Embryonic facial prominence (tissue), 1 donor: ENCODE results near the gene USP40.

Experiments used
- DNase-seq: peaks from one replicate; pipeline ENCODE4 v3.0.0-alpha.2; 2016; ENCODE audit errors: extremely low spot score

Gene USP40

DNA sequence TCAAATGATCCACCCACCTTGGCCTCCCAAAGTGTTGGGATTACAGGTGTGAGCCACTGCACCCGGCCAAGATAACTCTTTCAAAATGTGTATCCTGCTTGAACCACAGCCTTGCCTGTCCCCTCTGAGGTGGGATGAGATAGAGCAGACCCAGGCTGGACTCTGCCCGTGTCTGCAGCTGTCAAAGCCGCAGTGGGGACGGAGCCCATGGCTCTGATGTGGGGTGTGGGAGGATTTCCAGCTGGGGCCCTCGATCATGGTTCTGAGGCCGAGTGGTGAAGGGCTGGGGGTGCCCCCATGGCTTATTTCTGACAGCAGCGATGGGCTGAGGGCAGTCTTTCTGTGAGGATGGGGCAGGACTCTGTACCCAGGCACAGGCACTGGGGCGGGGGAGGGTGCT, 107.8 kb downstream of the USP40 start:
- no peak for DNase-seq

DNA sequence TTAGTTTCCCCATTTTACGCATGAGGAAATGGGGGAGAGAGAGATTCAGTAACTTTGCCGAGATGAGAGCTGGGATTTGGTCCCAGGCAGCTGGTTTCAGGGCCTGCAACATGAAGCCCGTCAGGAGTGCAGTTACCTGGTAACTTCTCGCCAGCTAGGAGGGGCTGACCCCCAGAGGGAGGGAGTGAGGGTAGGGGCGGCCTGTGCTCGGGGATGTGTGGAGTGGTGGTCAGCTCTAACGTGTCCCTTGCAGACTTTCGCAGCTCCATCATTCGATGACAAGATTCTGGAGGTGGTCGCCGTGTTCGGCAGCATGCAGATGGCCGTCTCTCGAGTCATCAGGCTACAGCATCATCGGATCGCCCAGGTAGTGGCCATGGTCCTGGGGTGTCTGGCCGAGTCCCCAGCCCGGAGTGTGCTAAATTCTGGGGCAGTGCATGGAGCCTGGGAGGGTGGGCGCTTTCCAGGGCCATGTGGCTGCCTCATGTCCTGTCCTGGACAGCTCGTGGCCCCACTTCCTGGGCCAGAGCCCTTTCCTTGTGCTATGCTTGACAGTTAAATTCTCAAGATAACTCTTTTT, 108.5 kb downstream of the USP40 start:
- DNase-seq, result no peak

DNA sequence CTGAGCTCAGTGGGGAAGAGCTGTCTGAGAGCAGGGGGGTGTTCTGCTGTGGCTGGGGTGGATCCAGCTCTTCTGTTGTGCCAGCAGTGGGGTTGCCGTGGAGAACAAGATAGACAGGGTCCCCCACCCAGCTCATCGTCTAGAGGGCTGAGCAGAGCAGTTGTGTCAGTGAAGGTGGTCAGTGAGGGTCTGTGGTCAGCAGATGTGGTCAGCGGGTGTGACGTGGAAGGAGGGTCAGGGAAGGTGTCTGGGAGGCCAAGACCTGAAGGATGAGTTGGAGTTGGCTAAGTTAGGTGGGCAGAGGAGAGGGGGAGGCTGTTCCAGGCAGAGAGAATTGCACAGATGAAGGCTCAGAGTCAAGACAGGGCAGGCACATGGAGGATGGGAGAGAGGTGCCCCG, 109.2 kb downstream of the USP40 start:
- DNase-seq, result no peak

DNA sequence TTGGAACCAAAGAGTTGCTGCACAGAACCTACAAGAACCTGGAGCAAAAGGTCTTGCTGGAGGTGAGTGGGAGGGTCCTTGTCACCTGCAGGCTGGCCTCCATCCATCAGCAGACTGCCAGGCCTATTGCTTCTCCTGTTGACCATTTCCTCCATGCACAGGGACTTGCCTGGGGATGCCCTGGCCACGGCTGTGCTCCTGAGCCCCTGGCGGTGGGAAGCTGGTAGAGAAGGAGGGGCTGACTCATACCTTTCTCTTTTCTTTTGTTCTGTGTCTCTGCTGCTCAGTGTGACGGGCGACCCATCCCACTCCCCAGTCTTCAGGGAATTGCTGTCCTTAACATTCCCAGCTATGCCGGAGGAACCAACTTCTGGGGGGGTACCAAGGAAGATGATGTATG, 109.6 kb downstream of the USP40 start:
- DNase-seq, result no peak

DNA sequence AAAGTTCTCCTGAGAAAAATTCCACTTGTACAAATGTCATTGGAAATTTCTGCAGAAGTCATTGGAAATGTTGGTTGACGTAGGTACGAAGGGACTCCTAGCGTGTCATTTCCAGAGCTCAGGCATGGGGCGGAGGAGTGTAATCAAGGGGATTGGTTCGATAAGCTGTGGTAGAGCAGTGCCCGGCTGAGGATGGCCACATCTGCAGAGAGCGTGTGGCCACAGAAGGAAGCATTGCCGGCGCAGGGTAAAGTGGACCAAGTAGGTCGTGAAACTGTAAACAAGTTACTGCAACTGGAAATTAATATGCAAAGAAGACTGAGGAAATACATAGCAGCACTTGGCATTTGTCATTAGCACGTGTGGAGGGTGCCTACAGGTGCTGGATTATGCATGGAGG, 110.5 kb downstream of the USP40 start:
- DNase-seq, result no peak

DNA sequence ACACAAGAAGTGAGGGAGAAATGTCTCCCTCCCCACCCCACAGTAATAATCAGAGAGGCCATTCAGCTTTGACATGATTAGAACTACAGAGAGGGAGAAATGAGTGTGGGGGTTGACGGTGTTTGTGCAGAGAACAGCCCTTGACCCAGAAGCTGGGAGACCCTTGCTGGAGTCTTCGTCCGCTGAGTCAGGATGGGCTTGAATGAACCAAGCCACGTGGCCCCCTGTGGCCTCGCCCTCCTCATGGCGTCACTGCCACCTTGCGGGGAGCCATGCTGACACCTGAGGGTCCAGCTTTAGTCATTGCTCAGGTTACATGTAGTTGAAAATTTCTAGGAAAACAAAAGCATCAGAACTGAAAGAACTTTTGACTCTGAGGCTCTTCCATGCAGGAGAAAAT, 111.1 kb downstream of the USP40 start:
- DNase-seq, result no peak

DNA sequence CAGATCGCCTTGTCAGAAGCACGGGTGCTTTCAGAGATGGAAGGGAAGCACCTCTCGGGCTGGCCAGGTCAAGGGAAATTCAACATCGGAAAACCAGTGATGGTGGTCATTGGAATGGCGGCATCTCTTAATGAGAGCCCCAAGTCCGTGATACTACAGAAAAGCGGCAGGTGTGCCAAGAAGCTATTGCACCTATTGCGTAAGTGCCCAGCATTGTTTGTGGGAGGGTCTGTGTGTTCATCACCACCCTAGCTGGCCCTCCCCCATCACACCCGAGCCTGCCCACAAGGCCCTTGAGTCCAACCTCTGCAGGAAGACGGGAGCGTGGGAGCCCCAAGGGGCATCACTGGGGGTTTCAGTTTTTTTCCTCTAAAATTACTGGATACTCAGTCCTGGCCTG, 111.6 kb downstream of the USP40 start:
- DNase-seq, result no peak

DNA sequence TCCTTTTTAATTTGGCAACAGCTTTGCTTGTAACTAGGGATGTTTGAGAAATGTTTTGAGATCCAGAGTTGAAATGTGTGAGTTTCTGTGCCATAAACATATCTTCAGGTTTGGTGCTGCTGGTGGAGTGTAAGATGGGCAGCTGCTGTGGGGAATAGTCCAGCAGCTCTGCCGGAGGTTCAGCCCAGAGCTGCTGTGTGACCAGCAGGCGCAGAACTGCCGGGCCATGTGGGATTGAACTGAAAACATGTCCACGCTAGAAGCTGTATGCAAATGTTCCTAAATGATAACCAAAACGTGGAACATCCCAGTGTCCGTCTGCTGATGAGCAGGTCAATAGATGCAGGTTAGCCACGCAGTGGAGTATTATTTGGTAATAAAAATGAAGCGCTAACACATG, 112.7 kb downstream of the USP40 start:
- no peak for DNase-seq

DNA sequence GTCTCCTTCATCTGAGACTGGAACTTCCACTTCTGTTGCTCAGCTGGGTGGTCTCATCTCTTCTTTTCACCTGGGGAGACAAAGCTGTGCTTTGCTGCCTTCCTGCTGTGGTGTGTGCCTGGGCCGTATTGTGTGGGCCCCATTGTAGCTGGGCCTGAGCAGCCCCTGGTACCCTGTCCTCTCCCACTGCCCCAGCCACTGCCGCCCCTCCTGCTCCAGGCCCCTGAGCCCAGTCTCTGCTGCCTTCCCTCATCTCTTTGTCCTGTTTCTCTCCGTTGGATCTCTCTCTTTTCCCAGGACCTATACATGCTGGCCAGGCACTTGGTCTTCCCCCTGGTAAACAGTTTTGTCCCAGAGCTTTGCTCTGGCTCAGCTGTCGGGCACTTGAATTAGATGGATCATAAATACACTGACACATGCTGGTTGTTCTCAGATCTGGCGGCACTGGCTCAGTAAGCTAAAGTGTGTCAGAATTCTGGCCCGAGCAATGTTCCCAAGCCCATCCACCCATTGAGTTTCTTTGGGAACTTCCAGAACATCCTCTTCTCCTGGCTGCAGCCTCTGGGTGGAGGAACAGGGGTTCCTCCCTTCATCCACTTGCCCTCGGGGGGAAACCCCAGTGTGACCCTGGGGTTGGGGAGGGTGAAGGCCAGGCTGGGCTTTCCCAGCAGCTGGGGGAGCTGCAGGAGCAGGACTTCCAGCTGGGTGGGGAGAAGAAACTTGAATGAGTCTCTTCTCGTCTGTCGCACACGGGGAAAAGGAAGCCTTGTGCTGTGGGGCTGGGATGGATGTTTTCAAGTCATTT, 113.3 kb downstream of the USP40 start:
- DNase-seq, result no peak

DNA sequence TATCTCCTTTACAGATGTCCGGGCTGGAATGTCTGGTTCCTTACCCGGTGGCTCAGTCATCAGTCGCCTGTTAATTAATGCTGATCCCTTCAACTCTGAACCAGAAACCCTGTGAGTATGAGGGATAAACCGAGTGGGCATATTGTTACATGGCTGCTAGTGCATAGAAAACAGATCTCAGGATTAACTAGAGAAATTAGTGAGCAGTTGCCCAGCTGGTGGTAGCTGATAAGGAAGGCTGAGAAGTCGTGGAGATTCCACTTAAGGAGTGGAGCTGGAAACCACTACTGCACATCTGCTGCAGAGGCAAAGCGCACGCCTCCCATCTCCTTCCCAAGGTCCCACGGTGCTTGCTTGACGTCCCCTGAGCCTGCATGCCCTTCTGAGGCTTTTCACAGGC, 114.6 kb downstream of the USP40 start:
- no peak for DNase-seq

DNA sequence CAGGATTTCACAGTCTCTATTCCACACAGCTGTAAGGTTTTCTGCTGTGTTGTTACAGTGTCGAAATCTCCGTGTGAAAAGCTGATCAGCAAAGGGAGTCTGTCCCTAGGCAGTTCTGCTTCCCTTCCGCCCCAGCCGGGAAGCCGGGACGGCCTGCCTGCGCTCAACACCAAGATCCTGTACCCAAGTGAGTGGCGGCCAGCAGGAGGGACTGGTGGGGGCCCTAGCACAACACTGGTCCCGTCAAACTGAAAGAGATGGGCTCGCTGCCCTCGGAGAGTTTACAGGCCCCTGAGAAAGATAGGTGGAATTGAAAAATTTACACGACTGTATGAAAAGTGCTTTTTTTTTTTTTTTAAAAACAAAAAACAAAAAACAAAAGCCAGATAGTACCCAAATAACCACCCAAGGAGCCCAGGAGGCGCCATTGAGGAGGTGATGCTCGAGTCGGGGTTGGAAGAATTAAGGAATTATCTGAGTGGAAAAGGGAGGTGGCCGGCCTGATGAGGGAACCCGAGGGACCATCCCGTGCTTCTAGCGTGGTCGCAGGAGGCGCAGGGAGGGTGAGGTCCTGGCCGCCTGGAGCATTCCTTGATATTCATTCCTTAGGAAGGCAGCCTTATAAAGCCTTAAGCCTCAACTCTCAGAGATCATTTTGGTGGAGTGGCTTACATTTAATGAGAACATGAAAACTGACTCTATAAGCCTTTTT, 115.6 kb downstream of the USP40 start:
- no peak for DNase-seq

DNA sequence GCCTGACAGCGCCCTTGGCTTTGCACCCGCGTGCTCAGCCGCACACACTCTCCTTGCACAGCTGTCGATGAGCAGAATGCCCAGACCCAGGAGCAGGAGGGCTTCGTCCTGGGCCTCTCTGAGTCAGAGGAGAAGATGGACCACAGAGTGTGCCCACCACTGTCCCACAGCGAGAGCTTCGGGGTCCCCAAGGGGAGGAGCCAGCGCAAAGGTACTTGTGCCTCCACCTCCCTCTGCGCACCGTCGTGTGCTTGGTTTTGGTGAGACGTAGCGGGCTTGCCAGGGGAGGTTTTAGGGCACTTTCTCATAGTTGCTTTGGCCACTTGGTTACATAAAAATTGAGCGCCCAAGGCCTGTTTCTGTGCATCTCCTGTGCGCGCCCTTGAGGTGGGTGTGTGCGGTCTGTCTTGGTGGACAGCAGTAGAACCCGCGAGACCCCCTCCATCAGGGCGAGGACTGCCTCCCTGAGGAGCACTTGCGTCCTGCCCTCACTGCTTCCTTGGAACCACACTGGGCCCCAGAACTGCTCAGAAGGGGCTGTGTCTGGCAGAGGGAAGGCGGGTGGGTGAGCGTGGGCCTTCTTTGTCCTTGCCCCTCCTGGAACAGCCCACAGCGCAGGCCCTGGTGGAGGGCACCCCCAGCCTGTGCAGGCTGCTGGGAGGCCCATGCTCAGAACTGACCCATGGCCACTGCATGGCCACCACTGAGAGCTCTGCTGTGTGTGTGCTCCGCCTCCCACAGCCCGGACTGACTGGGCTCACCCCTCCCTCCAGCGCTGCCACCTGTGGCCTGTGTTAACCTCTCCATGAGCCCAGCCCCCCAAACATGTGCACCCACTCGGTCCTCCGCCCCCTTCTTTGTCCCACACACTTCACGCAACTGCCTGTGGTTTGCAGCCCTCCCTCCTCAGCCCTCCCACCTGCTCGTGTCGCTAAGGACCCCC, 116.4 kb downstream of the USP40 start:
- DNase-seq, result no peak

DNA sequence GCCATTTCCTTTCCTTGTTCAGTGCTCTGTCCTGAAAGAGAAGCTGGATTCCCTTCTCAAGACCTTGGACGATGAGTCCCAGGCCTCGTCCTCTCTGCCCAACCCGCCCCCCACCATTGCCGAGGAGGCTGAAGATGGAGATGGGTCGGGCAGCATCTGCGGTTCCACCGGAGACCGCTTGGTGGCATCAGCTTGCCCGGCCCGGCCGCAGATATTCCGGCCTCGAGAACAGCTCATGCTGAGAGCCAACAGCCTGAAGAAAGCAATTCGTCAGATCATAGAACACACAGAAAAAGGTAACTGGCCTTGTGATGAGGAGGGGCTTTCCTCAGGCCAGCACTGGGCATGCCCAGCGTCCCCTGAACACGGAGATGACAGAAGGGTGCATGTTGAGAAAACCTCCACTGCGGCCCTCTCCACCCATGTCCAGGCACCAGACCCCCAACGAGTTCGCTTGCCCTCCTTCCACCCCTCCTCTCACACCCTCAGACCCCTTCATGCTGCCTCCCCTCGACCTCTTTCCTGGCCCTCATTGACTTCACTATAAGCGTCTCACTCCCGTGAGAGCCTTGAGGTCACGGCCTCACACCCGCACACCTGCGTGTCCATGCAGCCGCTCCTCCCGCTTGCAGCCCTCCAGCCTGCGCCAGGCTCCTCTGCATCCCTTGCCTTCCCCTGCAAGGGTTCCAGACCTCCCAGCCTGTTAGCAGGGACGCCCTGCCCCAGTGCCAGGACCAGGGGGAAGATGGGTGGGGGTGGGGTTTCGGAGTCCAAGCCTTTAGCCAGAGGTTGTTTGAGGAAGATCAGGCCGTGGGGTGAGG, 117.3 kb downstream of the USP40 start:
- no peak for DNase-seq

DNA sequence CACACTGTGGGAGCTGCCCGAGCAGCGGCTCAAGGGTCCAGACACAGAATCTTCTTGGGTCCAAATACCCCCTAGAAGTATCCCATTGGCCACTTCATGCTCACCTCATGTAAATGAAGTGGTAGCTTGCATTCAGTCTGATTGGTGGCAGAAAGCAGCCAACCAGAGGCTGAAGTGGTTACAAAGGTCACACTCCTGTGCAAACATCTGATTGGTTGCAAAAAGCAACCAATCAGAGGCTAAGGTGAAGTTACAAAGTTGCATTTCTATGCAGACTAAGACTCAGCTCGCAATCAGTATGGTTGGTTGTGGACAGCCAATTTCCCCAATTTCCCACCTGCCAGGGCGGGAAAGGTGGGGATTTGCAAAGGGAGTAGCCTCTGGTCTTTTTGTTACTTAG, 118.0 kb downstream of the USP40 start:
- DNase-seq, result no peak

DNA sequence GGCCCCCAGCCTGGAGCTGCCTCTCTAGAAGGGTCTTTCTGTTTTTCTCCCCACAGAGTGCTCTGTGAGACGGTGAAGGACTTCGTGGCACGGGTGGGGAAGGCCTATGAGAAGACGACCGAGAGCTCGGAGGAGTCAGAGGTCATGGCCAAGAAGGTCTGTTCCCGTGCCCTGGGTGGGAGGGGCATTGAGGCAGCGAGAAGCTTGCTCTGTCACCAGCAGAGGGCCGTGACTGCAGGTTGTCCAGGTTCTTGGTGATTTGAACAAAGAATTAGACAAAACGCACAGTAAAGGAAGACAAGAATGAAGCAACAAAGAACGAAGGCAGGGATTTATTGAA, 118.4 kb downstream of the USP40 start:
- no peak for DNase-seq

DNA sequence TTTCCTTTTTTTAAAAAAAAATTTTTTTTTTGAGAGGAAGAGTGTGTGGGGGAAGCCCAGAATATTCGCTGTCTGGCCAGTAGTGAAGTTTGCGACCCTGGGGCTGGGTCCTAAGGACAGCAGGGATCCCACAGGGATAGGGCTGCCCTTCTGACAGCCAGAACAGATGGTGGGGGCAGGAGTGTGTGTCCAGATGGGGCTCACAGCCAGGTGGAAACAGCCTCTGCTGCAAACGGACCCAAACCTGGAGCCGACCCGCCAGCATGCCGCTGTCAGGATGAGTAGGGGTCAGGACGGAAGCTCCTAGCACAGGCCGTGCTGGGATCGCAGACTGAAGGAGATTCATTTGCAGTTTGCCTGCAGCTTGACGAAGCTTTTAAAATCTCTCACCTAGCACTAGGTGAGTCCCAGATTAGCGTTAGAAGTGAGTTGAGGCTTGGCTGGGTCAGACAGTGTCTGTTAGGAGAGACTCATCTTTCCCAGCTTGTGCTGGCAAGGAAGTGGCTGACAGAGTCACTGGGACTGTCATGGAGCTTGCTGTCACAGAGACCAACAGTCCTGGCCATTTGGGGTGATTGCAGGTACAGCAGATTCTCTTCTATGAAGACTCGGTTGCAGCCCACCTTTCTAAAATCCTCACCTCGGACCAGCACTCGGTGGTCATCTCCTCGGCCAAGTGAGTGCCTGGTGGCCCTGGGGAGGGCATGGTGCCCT, 118.9 kb downstream of the USP40 start:
- no peak for DNase-seq

DNA sequence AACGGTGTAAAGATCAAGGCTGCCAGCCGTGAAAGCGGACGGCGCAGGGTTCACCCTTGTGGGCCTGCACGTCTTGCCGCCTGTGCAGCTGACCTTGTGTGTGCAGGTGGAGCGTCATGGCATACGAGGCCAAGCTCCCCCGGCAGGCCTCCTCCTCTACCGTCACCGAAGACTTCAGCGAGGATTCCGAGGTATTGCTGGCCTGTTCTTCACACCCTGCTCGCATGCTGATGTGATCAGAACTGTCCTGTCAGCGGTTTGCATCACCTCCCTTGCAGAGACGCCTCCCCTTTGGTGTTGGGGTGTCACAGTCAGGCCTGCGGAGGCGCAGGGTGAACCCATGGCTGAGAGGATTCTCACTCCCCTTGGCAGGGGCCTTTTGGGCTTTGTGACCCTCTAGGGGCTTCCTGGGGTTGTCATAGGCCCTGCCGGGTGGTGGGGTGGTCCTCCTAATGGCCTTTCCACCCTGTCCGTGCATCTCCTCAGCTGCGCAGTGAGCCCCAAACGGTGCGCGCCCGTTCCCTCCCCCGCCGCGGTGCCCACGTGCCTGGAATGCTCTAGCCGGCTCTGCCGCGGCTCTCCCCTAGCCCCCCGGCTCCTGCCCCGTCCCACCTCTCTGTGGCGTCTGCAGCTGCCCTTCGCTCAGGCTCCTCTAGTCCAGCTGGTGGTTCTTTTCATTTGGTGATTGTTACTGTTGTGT, 119.8 kb downstream of the USP40 start:
- no peak for DNase-seq

DNA sequence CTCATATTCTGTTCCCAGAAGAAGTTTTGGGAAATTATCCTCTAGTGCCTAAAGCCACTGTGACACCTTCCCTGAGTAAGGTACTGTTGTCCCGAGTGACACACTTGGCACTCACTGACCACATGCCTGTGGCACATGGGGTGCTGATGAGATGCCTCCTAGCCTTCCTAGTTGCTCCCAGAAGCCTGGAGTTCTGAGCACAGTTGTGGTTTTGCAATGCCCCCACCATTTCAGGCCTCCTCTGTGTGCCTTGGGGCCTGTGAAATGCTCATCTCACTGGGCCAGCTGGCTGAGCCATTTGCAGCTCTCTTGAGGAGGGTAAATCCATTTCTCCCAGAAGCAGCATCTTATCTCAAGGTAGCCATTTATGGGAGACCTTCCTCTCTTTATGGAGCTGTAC, 120.5 kb downstream of the USP40 start:
- DNase-seq, result no peak

DNA sequence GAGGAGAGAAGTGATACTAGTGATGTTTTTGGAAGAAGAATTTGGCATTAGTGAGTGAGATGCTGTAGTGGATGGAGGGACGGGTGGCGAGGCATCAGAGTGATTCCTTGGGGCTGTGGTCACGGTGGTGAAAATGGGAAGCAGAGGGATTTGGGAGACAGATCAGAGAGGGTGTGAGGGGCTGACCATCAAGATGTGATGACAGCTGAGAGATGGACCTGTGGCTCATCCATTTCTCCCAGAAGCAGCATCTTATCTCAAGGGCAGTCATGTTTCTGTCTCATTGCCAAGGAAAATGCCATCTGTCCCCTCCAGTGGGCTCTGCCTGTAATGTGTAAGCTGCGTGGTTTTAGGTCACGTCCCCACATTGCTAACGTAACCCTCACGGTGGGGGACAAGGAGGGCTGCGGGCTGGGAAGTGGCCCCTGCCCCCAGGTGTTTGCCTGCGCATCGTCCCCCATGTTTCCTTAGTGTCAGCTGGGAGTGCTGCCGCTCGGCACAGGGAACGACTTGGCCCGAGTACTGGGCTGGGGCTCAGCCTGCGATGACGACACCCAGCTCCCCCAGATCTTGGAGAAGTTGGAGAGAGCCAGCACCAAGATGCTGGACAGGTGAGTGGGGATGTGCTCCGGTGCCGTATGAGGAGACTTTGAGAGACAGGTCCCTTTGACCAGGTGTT, 121.3 kb downstream of the USP40 start:
- no peak for DNase-seq
